Ascending aorta (tissue), 2 donors: ENCODE data around the gene CRY1. TPM values are rescaled to one million over a fixed set of nuclear protein-coding genes. Genes with fewer than 3 reads are reported as not detected.

Source experiments
- DNase-seq, 2 donors: peaks; one replicate each; pipeline ENCODE4 v3.0.0-alpha.2; 2019; ENCODE audit warnings: low spot score in 2 of 2
- H3K27ac ChIP-seq, 2 donors: fragments of 200-600 bp; sonication (generic); one replicate each; pipeline ENCODE4 v1.5.1; 2016 to 2017; ENCODE audit warnings: mild to moderate bottlenecking in 1 of 2
- H3K27me3 ChIP-seq: fragments of 200-600 bp; sonication (generic); one replicate; pipeline ENCODE4 v1.5.1; 2017
- H3K36me3 ChIP-seq, 2 donors: fragments of 200-600 bp; sonication (generic); one replicate each; pipeline ENCODE4 v1.5.1; 2016
- H3K4me1 ChIP-seq, 2 donors: fragments of 200-600 bp; sonication (generic); one replicate each; pipeline ENCODE4 v1.5.1; 2016 to 2017; ENCODE audit warnings: mild to moderate bottlenecking in 1 of 2
- H3K4me3 ChIP-seq, 2 donors: fragments of 200-600 bp; sonication (generic); one replicate each; pipeline ENCODE4 v1.5.1; 2016 to 2017; ENCODE audit warnings: mild to moderate bottlenecking in 1 of 2
- H3K9me3 ChIP-seq, 2 donors: fragments of 200-600 bp; sonication (generic); one replicate each; pipeline ENCODE4 v1.5.1; 2016
- intact Hi-C: fragments of 100-400 bp; cut with DNase I; formaldehyde crosslinking; loops from one replicate; pipeline ENCODE4 v1.15.1; 2023
- total RNA-seq: library from RNA; depleted of rRNA; stranded (reverse); fragments of >200 nt; gene quantifications from one replicate; pipeline ENCODE4 v1.1.0, GENCODE V29; 2016
- TF ChIP-seq, protein P1 (sequence below), 3 experiments: fragments of 200-600 bp in 2 of 3; fragments of 450-650 bp in 1 of 3; sonication (generic) in 2 of 3; IDR thresholded peaks; one replicate each; pipeline ENCODE4 v1.5.1; 2016 to 2019; ENCODE audit warnings: antibody characterized with exemption in 3 of 3, mild to moderate bottlenecking in 1 of 3, moderate library complexity in 1 of 3

Gene CRY1
- total RNA-seq, 1 donor from 2014 or later, result 23.0 TPM

DNA sequence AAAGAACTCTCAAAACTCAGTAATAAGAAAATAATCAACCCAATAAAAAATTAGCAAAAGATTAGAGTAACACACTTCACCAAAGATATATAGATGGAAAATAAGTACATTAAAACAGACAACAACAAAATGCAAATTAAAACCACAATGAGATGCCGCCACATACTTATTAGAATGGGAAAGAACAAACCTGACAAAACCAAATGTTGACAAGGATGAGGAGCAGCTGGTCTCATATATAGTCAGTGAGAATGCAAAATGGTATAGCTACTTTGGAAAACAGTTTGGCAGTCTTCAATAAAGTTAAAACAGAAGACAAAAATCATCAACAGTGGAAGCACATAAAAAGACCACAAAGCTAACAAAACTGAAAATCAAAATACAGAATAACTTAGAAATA lies 29.1 kb downstream of the CRY1 start:
- TF ChIP-seq, protein P1, sequence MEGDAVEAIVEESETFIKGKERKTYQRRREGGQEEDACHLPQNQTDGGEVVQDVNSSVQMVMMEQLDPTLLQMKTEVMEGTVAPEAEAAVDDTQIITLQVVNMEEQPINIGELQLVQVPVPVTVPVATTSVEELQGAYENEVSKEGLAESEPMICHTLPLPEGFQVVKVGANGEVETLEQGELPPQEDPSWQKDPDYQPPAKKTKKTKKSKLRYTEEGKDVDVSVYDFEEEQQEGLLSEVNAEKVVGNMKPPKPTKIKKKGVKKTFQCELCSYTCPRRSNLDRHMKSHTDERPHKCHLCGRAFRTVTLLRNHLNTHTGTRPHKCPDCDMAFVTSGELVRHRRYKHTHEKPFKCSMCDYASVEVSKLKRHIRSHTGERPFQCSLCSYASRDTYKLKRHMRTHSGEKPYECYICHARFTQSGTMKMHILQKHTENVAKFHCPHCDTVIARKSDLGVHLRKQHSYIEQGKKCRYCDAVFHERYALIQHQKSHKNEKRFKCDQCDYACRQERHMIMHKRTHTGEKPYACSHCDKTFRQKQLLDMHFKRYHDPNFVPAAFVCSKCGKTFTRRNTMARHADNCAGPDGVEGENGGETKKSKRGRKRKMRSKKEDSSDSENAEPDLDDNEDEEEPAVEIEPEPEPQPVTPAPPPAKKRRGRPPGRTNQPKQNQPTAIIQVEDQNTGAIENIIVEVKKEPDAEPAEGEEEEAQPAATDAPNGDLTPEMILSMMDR (IDR thresholded peaks at IDR 0.05), result no peak
- no peak for DNase-seq
- no peak overlapping the region for H3K4me3 ChIP-seq
- no peak overlapping the region for H3K27ac ChIP-seq
- no peaks in the 10 kb centered on the region for H3K36me3 ChIP-seq
- no peaks in the 10 kb centered on the region for H3K4me1 ChIP-seq
- intact Hi-C loops, result no loop called here
- H3K27me3 ChIP-seq, result no peaks in the 10 kb centered on the region
- H3K9me3 ChIP-seq, result no peaks in the 10 kb centered on the region

DNA sequence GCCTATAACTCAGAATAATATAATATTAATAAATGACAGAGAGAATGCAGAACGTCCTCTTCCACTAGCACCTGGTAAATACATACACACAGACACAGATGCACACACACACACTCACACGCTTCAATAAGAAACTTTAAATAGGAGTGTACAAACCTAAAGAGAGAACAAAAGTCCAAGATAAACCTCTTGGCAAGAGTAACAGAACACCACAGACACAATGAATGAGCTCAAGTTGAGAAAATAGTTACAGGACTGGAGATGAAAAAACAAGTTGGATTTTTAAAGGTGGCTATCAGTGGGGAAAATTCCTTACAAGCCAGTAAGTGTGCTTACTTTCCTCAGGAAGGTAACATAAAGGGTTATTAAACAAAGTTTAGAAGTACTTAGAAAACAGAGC lies 35.2 kb downstream of the CRY1 start:
- peaks cover 6 to 7% of the 10 kb centered on the region in 2 donors for H3K9me3 ChIP-seq
- DNase-seq, result no peak
- no peaks in the 10 kb centered on the region for H3K27me3 ChIP-seq
- intact Hi-C loops, result no loop called here
- no peak overlapping the region for H3K4me3 ChIP-seq
- peaks cover 0 to 7% of the 10 kb centered on the region in 2 donors for H3K4me1 ChIP-seq
- no peak overlapping the region for H3K27ac ChIP-seq
- TF ChIP-seq, protein P1 (IDR thresholded peaks at IDR 0.05), result no peak
- H3K36me3 ChIP-seq, result no peaks in the 10 kb centered on the region

DNA sequence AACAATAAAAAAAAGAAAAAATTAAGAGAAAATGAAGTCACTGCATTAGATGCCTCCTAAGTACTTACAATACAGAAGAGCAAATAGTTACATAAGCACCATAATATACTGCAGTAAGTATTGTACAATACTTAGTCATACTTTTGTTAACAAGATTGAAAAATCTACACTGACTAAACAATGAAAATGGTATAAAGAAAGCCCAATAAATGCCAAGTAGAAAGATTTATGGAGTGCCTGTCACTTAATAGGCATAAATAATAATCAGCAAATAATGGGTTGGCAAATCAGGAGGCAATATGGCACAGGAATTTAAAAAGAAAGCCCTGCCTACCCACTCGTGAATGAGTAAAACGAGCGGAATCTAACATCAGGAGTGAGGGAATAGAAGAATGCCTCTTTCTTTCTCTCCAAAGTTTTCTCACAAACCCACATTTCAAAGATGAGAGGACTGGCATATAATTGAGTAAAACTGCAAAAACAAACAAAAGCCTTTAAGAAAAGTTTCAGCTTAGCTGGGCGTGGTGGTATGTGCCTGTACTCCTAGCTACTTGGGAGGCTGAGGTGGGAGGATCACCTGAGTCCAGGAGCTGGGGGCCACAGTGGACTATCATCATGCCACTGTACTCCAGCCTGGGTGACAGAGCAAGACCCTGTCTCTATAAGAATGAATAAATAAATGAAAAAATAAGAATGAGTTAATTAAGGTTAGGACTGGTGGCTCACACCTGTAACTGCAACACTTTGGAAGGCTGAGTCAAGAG lies 36.1 kb downstream of the CRY1 start:
- Histone ChIP-seq H3K9me3 (peaks cover 6 to 8% of the 10 kb centered on the region in 2 donors), H3K36me3 (no peaks in the 10 kb centered on the region), H3K4me1 (peaks cover 0 to 7% of the 10 kb centered on the region in 2 donors), H3K27ac (no peak overlapping the region), H3K4me3 (no peak overlapping the region), H3K27me3 (no peaks in the 10 kb centered on the region)
- DNase-seq, result no peak
- intact Hi-C loops, result no loop called here
- TF ChIP-seq, protein P1 (IDR thresholded peaks at IDR 0.05), result no peak

DNA sequence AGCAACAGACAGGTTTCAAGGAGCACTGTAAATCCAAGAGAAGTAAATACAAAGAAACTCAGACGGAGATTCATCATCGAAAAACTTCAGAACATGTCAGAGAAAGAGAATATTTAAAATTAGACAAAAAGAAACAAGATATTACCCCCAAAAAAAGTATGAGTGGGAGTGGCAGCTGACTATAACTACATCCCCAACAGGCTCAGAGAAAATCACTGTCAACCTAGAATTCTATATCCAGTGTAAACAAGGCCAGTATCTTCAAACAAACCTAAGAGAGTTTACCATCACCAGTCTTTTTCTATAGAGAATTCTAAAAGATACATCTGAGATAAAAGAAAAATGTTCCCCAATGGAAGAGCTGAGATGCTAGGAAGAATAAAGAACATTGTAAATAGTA lies 39.6 kb downstream of the CRY1 start:
- Histone ChIP-seq H3K27ac (no peak overlapping the region), H3K36me3 (no peaks in the 10 kb centered on the region), H3K4me1 (peaks cover 0 to 7% of the 10 kb centered on the region in 2 donors), H3K9me3 (peaks cover 8 to 9% of the 10 kb centered on the region in 2 donors), H3K27me3 (no peaks in the 10 kb centered on the region), H3K4me3 (no peak overlapping the region)
- TF ChIP-seq, protein P1 (IDR thresholded peaks at IDR 0.05), result no peak
- DNase-seq, result no peak
- intact Hi-C loops, result no loop called here

DNA sequence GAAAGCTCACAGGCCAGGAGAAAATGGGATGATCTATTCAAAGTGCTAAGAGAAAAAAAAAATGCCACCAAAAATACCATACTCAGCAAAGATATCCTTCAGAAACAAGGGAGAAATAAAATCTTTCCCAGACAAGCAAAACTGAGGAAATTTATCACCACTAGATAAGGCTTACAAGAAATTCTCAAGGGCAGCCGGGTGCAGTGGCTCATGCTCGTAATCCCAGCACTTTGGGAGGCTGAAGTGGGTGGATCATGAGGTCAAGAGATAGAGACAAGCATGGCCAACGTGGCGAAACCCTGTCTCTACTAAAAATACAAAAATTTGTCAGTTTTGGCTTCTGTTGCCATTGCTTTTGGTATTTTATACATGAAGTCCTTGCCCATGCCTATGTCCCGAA lies 48.2 kb downstream of the CRY1 start:
- no peak for DNase-seq
- no peaks in the 10 kb centered on the region for H3K36me3 ChIP-seq
- no peak overlapping the region for H3K27ac ChIP-seq
- intact Hi-C loops, result no loop called here
- no peak overlapping the region for H3K4me3 ChIP-seq
- H3K27me3 ChIP-seq, result no peaks in the 10 kb centered on the region
- H3K4me1 ChIP-seq, result no peaks in the 10 kb centered on the region
- H3K9me3 ChIP-seq, result peaks cover 0 to 11% of the 10 kb centered on the region in 2 donors
- TF ChIP-seq, protein P1 (IDR thresholded peaks at IDR 0.05), result no peak
